Activated CD8-positive, alpha-beta T cell treated with anti-CD3 and anti-CD28 coated beads, Interleukin-2, amount 10 ng/mL, durations not matched to agents 7 days and 5 days (primary cell): ENCODE results near the gene MAP3K12. TPM values are rescaled to one million over a fixed set of nuclear protein-coding genes. Genes with fewer than 3 reads are reported as not detected.
"Not testable (repeated sequence)": the region's sequence is repeated elsewhere in the genome, so short reads cannot be mapped to it uniquely, and the experiment has no call there.

ENCODE experiments used
- ATAC-seq: fragments of 150-1000 bp; cut with Tn5 transposase; one replicate; pipeline ENCODE4 v1.10.0; 2021; ENCODE audit warnings: moderate library complexity
- CTCF ChIA-PET: fragments of 350-600 bp; sonication (Branson Sonifier 250); formaldehyde crosslinking; loops from one replicate; lab custom pipeline; 2021; ENCODE audit warnings: antibody characterized with exemption; lab: Charles Lee
- POLR2A ChIA-PET: fragments of 350-600 bp; sonication (Branson Sonifier 250); formaldehyde crosslinking; loops from one replicate; lab custom pipeline; 2021; ENCODE audit warnings: antibody characterized with exemption; lab: Charles Lee
- DNase-seq: peaks from one replicate; pipeline ENCODE4 v3.0.0-alpha.2; 2020
- H3K27ac Mint-ChIP-seq: one replicate; pipeline ENCODE4 v1.8.0; 2021; ENCODE audit warnings: mild to moderate bottlenecking, mixed read lengths
- H3K27me3 Mint-ChIP-seq: one replicate; pipeline ENCODE4 v1.8.0; 2021; ENCODE audit warnings: low read depth, mixed read lengths
- H3K36me3 Mint-ChIP-seq: one replicate; pipeline ENCODE4 v1.8.0; 2021; ENCODE audit warnings: low read depth, mixed read lengths
- H3K4me1 Mint-ChIP-seq: one replicate; pipeline ENCODE4 v1.8.0; 2021; ENCODE audit warnings: low read depth, mixed read lengths
- H3K4me3 Mint-ChIP-seq: one replicate; pipeline ENCODE4 v1.8.0; 2021; ENCODE audit warnings: mild to moderate bottlenecking, mixed read lengths
- H3K9me3 Mint-ChIP-seq: one replicate; pipeline ENCODE4 v1.8.0; 2022; ENCODE audit warnings: mixed read lengths; ENCODE audit not compliant: insufficient read depth
- total RNA-seq, 2 experiments: library from RNA; stranded (reverse); gene quantifications; one replicate each; pipeline ENCODE4 v1.2.3, GENCODE V29; 2021

MAP3K12 gene
- total RNA-seq, 2 experiments from 2014 or later, result 22.7 to 22.9 TPM

GRCh38 chr12:53452159-53453077 is 46.8 kb downstream of the MAP3K12 start:
- Mint-ChIP-seq H3K36me3 (peaks cover 60% of the 10 kb centered on the region), H3K4me1 (peaks cover 39% of the 10 kb centered on the region), H3K27ac (peak overlapping the region; percentile 100), H3K4me3 (peak overlapping the region; percentile 94), H3K27me3 (no peaks in the 10 kb centered on the region), H3K9me3 (no peaks in the 10 kb centered on the region)
- POLR2A ChIA-PET, result interaction anchor here (0.6 to 1.0 kb wide), 5 partner anchors 22 to 184 kb away, joined by 3 to 4 read pairs (median 4); partner anchors contain the start of genes ESPL1 and TARBP2
- peak; percentile 29 for ATAC-seq
- peak; percentile 80 for DNase-seq
- CTCF ChIA-PET, result interaction anchor here (0.8 to 3.2 kb wide), 5 partner anchors 12 to 131 kb away, joined by 3 to 18 read pairs (median 4); partner anchors contain the start of gene AAAS

- H3K4me1 Mint-ChIP-seq, result peaks cover 39% of the 10 kb centered on the region
- peaks cover 60% of the 10 kb centered on the region for H3K36me3 Mint-ChIP-seq
- no peaks in the 10 kb centered on the region for H3K27me3 Mint-ChIP-seq
- POLR2A ChIA-PET, result no interaction called here
- H3K27ac Mint-ChIP-seq, result peak within 1 kb of the TSS; percentile 100
- H3K9me3 Mint-ChIP-seq, result no peaks in the 10 kb centered on the region
- CTCF ChIA-PET, result interaction anchor here (0.7 to 1.9 kb wide), 7 partner anchors 31 to 184 kb away, joined by 3 to 7 read pairs (median 4); partner anchors contain the start of genes ESPL1 and TARBP2
- ATAC-seq (peak; percentile 97), DNase-seq (peak; percentile 99)
- H3K4me3 Mint-ChIP-seq, result peak within 1 kb of the TSS; percentile 94
These were observed 47.5 kb downstream of the MAP3K12 start, which contains the start of gene PCBP2 for GRCh38 chr12:53451661-53452158. PCBP2 (plus strand) TSS chr12:53452102; CDS start chr12:53454801, 2,699 bp downstream.

DNA sequence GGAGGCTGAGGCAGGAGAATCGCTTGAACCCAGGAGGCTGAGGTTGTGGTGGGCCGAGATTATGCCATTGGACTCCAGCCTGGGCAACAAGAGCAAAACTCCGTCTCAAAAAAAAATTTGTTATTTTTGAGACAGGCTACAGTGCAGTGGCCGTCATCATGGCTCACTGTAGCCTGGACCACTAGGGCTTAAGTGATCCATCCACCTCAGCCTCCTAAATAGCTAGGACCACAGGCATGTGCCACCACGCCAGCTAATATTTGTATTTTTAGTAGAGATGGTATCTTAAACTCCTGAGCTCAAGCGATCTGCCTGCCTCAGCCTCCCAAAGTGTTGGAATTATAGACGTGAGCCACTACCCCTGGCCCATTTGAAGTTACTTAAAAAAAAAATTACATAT is 48.3 kb downstream of the MAP3K12 start:
- no peak overlapping the region for H3K27ac Mint-ChIP-seq

DNA sequence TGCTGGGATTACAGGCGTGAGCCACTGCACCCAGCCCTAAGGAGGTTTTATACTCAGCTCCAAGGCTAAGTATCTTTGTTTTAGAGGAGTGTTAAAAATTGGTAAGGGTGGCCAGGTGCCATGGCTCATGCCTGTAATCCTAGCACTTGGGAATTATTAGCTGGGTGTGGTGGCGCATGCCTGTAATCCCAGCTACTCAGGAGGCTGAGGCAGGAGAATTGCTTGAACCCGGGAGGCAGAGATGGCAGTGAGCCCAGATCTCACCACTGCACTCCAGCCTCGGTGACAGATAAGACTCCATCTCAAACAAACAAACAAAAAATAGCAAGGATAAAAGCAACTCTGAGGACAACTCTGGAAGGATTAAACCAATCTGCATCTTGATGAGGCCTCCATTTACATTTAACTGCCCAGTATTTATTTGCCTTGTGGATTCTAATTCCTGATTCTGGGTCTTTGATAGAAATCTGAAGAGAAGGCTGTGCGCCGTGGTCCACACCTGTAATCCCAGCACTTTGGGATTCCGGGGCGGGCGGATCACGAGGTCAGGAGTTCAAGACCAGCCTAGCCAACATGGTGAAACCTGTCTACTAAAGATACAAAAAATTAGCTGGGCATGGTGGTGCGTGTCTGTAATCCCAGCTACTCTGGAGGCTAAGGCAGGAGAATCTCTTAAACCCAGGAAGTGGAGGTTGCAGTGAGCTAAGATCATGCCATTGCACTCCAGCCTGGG is 54.5 kb downstream of the MAP3K12 start:
- H3K36me3 Mint-ChIP-seq, result peaks cover 56% of the 10 kb centered on the region
- H3K4me1 Mint-ChIP-seq, result peaks cover 39% of the 10 kb centered on the region
- not testable (repeated sequence) for H3K27me3 Mint-ChIP-seq, H3K27ac Mint-ChIP-seq, ATAC-seq, H3K4me3 Mint-ChIP-seq, DNase-seq, H3K9me3 Mint-ChIP-seq
- ChIA-PET CTCF (interaction anchor here (0.6 to 0.8 kb wide), 3 partner anchors 23 to 121 kb away, joined by 3 to 4 read pairs (median 3); no protein-coding TSS in a partner anchor), POLR2A (interaction anchor here (0.5 kb wide), 1 partner anchor 406 kb away, joined by 3 read pairs; no protein-coding TSS in a partner anchor)

More for the DNA sequence above, 48.3 kb downstream of the MAP3K12 start:
- ChIA-PET POLR2A (no interaction called here), CTCF (interaction anchor here (0.7 to 1.9 kb wide), 7 partner anchors 30 to 183 kb away, joined by 3 to 7 read pairs (median 4); partner anchors contain the start of genes ESPL1 and TARBP2)
- Mint-ChIP-seq H3K36me3 (peaks cover 59% of the 10 kb centered on the region), H3K4me1 (peaks cover 38% of the 10 kb centered on the region), H3K9me3 (no peaks in the 10 kb centered on the region), H3K4me3 (no peak overlapping the region), H3K27me3 (no peaks in the 10 kb centered on the region)
- DNase-seq, result no peak
- no peak for ATAC-seq

DNA sequence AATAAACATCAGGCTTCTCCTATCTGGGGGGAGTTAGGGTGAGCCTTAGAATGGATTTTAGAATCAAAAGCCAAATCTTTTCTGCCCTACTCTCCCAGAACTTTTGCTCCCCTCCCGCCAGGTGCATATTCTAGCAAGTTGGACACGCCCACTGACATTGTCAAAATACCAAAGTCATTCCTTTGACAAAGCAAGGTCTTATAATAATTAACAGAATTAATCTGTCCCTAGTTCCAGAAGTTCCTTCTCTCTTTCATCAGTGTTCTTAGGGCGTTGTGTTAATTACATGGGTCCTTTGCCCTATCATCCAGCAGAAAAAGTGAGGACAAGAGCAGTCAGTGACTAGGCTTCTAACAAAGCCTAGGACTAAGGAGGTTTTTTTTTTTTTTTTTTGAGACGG is 55.3 kb downstream of the MAP3K12 start:
- ATAC-seq (no peak), DNase-seq (no peak)
- peaks cover 56% of the 10 kb centered on the region for H3K36me3 Mint-ChIP-seq
- POLR2A ChIA-PET, result no interaction called here
- H3K9me3 Mint-ChIP-seq, result no peaks in the 10 kb centered on the region
- no peaks in the 10 kb centered on the region for H3K27me3 Mint-ChIP-seq
- no peak overlapping the region for H3K27ac Mint-ChIP-seq
- peaks cover 42% of the 10 kb centered on the region for H3K4me1 Mint-ChIP-seq
- H3K4me3 Mint-ChIP-seq, result peak overlapping the region; percentile 97
- CTCF ChIA-PET, result interaction anchor here (0.6 kb wide), 1 partner anchor 115 kb away, joined by 3 read pairs; no protein-coding TSS in a partner anchor

GRCh38 chr12:53441040-53441833 is 58.0 kb downstream of the MAP3K12 start, which contains the start of gene PRR13:
PRR13 (plus strand) TSS chr12:53441734; CDS start chr12:53442715, 981 bp downstream.
- H3K4me3 Mint-ChIP-seq, result peak within 1 kb of the TSS; percentile 97
- CTCF ChIA-PET, result interaction anchor here (1.0 to 2.5 kb wide), 7 partner anchors 16 to 767 kb away, joined by 3 to 11 read pairs (median 5); partner anchors contain the start of gene AAAS
- H3K36me3 Mint-ChIP-seq, result peaks cover 38% of the 10 kb centered on the region
- POLR2A ChIA-PET, result interaction anchor here (0.7 to 1.9 kb wide), 10 partner anchors 10 to 393 kb away, joined by 3 to 5 read pairs (median 3); partner anchors contain the start of gene MAP3K12
- H3K9me3 Mint-ChIP-seq, result no peaks in the 10 kb centered on the region
- peak; percentile 100 for ATAC-seq
- H3K27ac Mint-ChIP-seq, result peak within 1 kb of the TSS; percentile 95
- peaks cover 39% of the 10 kb centered on the region for H3K4me1 Mint-ChIP-seq
- DNase-seq, result peak; percentile 100
- H3K27me3 Mint-ChIP-seq, result no peaks in the 10 kb centered on the region

- not testable (repeated sequence) for H3K27me3 Mint-ChIP-seq, DNase-seq, H3K9me3 Mint-ChIP-seq, H3K4me3 Mint-ChIP-seq, ATAC-seq
- H3K36me3 Mint-ChIP-seq, result peaks cover 22% of the 10 kb centered on the region
- H3K4me1 Mint-ChIP-seq, result peaks cover 23% of the 10 kb centered on the region
- H3K27ac Mint-ChIP-seq, result peak overlapping the region; percentile 22
- POLR2A ChIA-PET, result interaction anchor here (1.9 kb wide), 1 partner anchor 87 kb away, joined by 4 read pairs; no protein-coding TSS in a partner anchor
- CTCF ChIA-PET, result interaction anchor here (0.9 to 2.5 kb wide), 6 partner anchors 14 to 118 kb away, joined by 3 to 6 read pairs (median 4); partner anchors contain the start of gene AAAS
These were observed 59.7 kb downstream of the MAP3K12 start for GRCh38 chr12:53439582-53439981.

DNA sequence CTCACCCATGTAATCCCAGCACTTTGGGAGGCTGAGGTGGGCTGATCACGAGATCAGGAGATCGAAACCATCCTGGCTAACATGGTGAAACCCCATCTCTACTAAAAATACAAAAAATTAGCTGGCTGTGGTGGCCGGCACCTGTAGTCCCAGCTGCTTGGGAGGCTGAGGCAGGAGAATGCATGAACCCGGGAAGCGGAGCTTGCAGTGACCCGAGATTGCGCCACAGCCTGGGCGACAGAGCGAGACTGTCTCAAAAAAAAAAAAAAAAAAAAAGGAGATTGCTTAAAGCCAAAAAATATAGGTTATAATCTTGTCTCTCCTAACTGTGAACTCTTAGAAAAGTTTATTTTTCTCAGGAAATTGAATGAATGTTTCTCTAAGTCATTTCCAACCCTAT is 63.9 kb downstream of the MAP3K12 start:
- DNase-seq, H3K4me3 Mint-ChIP-seq, H3K27me3 Mint-ChIP-seq, POLR2A ChIA-PET, ATAC-seq, H3K27ac Mint-ChIP-seq, CTCF ChIA-PET, H3K4me1 Mint-ChIP-seq, H3K36me3 Mint-ChIP-seq, H3K9me3 Mint-ChIP-seq: not testable (repeated sequence)

DNA sequence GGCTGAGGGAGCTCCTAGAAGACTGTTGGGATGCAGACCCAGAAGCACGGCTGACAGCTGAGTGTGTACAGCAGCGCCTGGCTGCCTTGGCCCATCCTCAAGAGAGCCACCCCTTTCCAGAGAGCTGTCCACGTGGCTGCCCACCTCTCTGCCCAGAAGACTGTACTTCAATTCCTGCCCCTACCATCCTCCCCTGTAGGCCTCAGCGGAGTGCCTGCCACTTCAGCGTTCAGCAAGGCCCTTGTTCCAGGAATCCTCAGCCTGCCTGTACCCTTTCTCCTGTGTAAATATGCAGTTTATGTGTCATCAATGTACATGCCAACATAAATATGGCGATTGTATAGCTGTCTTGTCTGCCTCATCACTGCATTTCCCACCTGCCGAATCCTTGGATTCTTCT is 68.1 kb downstream of the MAP3K12 start:
- Mint-ChIP-seq H3K36me3 (no peaks in the 10 kb centered on the region), H3K9me3 (no peaks in the 10 kb centered on the region), H3K4me1 (no peaks in the 10 kb centered on the region), H3K4me3 (no peak overlapping the region), H3K27ac (no peak overlapping the region), H3K27me3 (no peaks in the 10 kb centered on the region)
- ChIA-PET POLR2A (interaction anchor here (1.2 kb wide), 1 partner anchor 10 kb away, joined by 3 read pairs; no protein-coding TSS in a partner anchor), CTCF (interaction anchor here (1.2 to 4.4 kb wide), 3 partner anchors 10 to 110 kb away, joined by 4 to 18 read pairs (median 13); partner anchors contain the start of gene AAAS)
- no peak for ATAC-seq
- DNase-seq, result no peak

DNA sequence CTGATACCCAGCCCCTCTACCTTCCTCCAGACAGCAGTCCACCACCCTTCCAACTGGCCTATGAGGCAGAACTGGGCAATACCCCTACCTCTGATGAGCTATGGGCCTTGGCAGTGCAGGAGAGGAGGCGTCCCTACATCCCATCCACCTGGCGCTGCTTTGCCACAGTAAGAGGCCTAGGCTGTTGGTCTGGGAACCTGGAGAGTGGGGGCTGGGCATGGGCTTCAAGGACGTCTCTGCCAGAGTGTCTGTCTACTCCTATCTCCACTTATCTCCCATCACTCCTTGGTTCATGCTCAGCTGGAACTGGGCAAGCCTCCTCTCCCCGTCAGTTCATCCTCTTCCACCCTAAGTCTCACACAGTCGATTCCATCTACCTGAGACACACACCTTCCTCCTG is 69.1 kb downstream of the MAP3K12 start:
- no peak overlapping the region for H3K27ac Mint-ChIP-seq
- POLR2A ChIA-PET, result no interaction called here
- no peaks in the 10 kb centered on the region for H3K36me3 Mint-ChIP-seq
- CTCF ChIA-PET, result interaction anchor here (1.2 to 4.4 kb wide), 3 partner anchors 9 to 109 kb away, joined by 4 to 18 read pairs (median 13); partner anchors contain the start of gene AAAS
- H3K4me1 Mint-ChIP-seq, result no peaks in the 10 kb centered on the region
- no peak overlapping the region for H3K4me3 Mint-ChIP-seq
- ATAC-seq (no peak), DNase-seq (no peak)
- no peaks in the 10 kb centered on the region for H3K27me3 Mint-ChIP-seq
- H3K9me3 Mint-ChIP-seq, result no peaks in the 10 kb centered on the region
